Body of pancreas (tissue), 4 donors: ENCODE data around the gene KDM2B. TPM values are rescaled to one million over a fixed set of nuclear protein-coding genes. Genes with fewer than 3 reads are reported as not detected.

Source experiments
- ATAC-seq: fragments of 150-250 bp; one replicate; pipeline ENCODE4 v1.9.1; 2016
- DNase-seq, 4 donors: peaks; one replicate each; pipeline ENCODE4 v3.0.0-alpha.2; 2019
- H3K27ac ChIP-seq, 4 donors: fragments of 200-600 bp; sonication (generic); 1 replicate in 3 of 4; 2 replicates in 1 of 4; pipeline versions ENCODE4 v1.5.1 to v1.6.1; 2016 to 2019; ENCODE audit warnings: mild to moderate bottlenecking in 1 of 4, mixed read lengths in 1 of 4, moderate library complexity in 1 of 4
- H3K27me3 ChIP-seq, 2 donors: fragments of 200-600 bp; sonication (generic); one replicate each; pipeline ENCODE4 v1.6.0; 2016; ENCODE audit warnings: mild to moderate bottlenecking in 1 of 2
- H3K36me3 ChIP-seq, 2 donors: fragments of 200-600 bp; sonication (generic); replicated peaks in 1 of 2; 2 replicates each; pipeline ENCODE4 v1.5.1; 2016; ENCODE audit warnings: low read depth in 2 of 2; ENCODE audit not compliant: insufficient read depth in 1 of 2
- H3K4me1 ChIP-seq: fragments of 200-600 bp; sonication (generic); one replicate; pipeline ENCODE4 v1.6.0; 2016
- H3K4me3 ChIP-seq, 2 donors: fragments of 200-600 bp; sonication (generic); 1 replicate in 1 of 2; 2 replicates in 1 of 2; pipeline ENCODE4 v1.5.1; 2016 to 2019
- H3K9me3 ChIP-seq, 3 donors: fragments of 200-600 bp; sonication (generic); 1 replicate in 2 of 3; 2 replicates in 1 of 3; pipeline ENCODE4 v1.5.1; 2016
- CTCF ChIP-seq, 7 experiments: fragments of 450-650 bp in 4 of 7; fragments of 200-600 bp in 3 of 7; sonication (generic) in 3 of 7; IDR thresholded peaks; one replicate each; pipeline ENCODE4 v1.5.1; 2016 to 2019; ENCODE audit warnings: antibody characterized with exemption in 7 of 7
- POLR2A ChIP-seq, 3 donors: fragments of 450-650 bp; IDR thresholded peaks; one replicate each; pipeline ENCODE4 v1.6.1; 2016; ENCODE audit warnings: antibody characterized with exemption in 3 of 3, mild to moderate bottlenecking in 2 of 3
- WGBS, 2 donors: methylation state at CpG; one replicate each; pipeline ENCODE4 v1.1.5; 2017; 5-methylcytosine and 5-hydroxymethylcytosine counted together
- intact Hi-C: fragments of 100-400 bp; cut with DNase I; formaldehyde crosslinking; loops from one replicate; pipeline ENCODE4 v1.15.1; 2023
- total RNA-seq, 2 donors: library from RNA; depleted of rRNA; stranded (reverse); fragments of >200 nt; gene quantifications; one replicate each; pipeline ENCODE4 v1.1.0, GENCODE V29; 2016

Gene KDM2B
- total RNA-seq, 2 donors from 2014 or later, result 17.8 to 26.5 TPM

GRCh38 chr12:121613462-121613861 lies 32.6 kb upstream of the KDM2B start:
- H3K4me3 ChIP-seq, result no peak overlapping the region

GRCh38 chr12:121611306-121611705 lies 30.5 kb upstream of the KDM2B start:
- ATAC-seq, result peak; percentile 40
- H3K4me1 ChIP-seq, result peaks cover 9% of the 10 kb centered on the region
- no peak for TF ChIP-seq CTCF (IDR thresholded peaks at IDR 0.05)
- no peak for TF ChIP-seq POLR2A (IDR thresholded peaks at IDR 0.05)

More at GRCh38 chr12:121613462-121613861, 32.6 kb upstream of the KDM2B start:
- Histone ChIP-seq H3K27me3 (no peaks in the 10 kb centered on the region), H3K27ac (no peak overlapping the region), H3K9me3 (no peaks in the 10 kb centered on the region), H3K4me1 (peaks cover 9% of the 10 kb centered on the region), H3K36me3 (no peaks in the 10 kb centered on the region)
- TF ChIP-seq CTCF (IDR thresholded peaks at IDR 0.05) (no peak), POLR2A (IDR thresholded peaks at IDR 0.05) (no peak)
- intact Hi-C loops, result no loop called here
- 87 to 98% methylated on average over 4 to 7 of the region's 7 CpGs for WGBS, 2 donors
- ATAC-seq (no peak), DNase-seq (no peak)

GRCh38 chr12:121610239-121611149 lies 29.7 kb upstream of the KDM2B start:
- H3K4me3 ChIP-seq, result no peak overlapping the region
- WGBS, 2 donors, result 24 to 38% methylated on average over 11 of the region's 11 CpGs

More at GRCh38 chr12:121611306-121611705, 30.5 kb upstream of the KDM2B start:
- intact Hi-C loops, result no loop called here
- Histone ChIP-seq H3K36me3 (no peaks in the 10 kb centered on the region), H3K27me3 (no peaks in the 10 kb centered on the region), H3K9me3 (no peaks in the 10 kb centered on the region), H3K27ac (no peak overlapping the region), H3K4me3 (no peak overlapping the region)
- peak in 2 of 4 donors; percentile 14 to 21 for DNase-seq
- WGBS, 2 donors, result 88 to 94% methylated on average over 2 of the region's 2 CpGs

GRCh38 chr12:121608301-121608700 lies 27.5 kb upstream of the KDM2B start:
- WGBS, 2 donors, result 86 to 88% methylated on average over 6 of the region's 6 CpGs
- intact Hi-C loops, result no loop called here
- ATAC-seq, result no peak
- Histone ChIP-seq H3K27me3 (no peaks in the 10 kb centered on the region), H3K4me1 (peaks cover 9% of the 10 kb centered on the region), H3K27ac (no peak overlapping the region), H3K36me3 (no peaks in the 10 kb centered on the region), H3K9me3 (no peaks in the 10 kb centered on the region), H3K4me3 (no peak overlapping the region)
- DNase-seq, result no peak
- TF ChIP-seq CTCF (IDR thresholded peaks at IDR 0.05) (no peak), POLR2A (IDR thresholded peaks at IDR 0.05) (no peak)

More at GRCh38 chr12:121610239-121611149, 29.7 kb upstream of the KDM2B start:
- ATAC-seq (no peak), DNase-seq (no peak)
- H3K36me3 ChIP-seq, result no peaks in the 10 kb centered on the region
- peaks cover 9% of the 10 kb centered on the region for H3K4me1 ChIP-seq
- H3K27me3 ChIP-seq, result no peaks in the 10 kb centered on the region
- peak overlapping the region in 1 of 4 donors; percentile 30 for H3K27ac ChIP-seq
- TF ChIP-seq CTCF (IDR thresholded peaks at IDR 0.05) (no peak), POLR2A (IDR thresholded peaks at IDR 0.05) (no peak)
- intact Hi-C loops, result no loop called here
- no peaks in the 10 kb centered on the region for H3K9me3 ChIP-seq
